Central memory CD8-positive, alpha-beta T cell (primary cell): ENCODE results near the gene LRRC39.

ENCODE experiments used
- ATAC-seq: fragments of 150-1000 bp; cut with Tn5 transposase; replicated peaks from 2 replicates; pipeline ENCODE4 v1.10.0; 2022; ENCODE audit warnings: mild to moderate bottlenecking, moderate FRiP score, moderate number of reproducible peaks; ENCODE audit not compliant: poor library complexity, severe bottlenecking; ENCODE audit errors: extremely low read depth
- DNase-seq, 2 donors: peaks; one replicate each; pipeline ENCODE4 v3.0.0; 2021; ENCODE audit warnings: low spot score in 2 of 2
- H3K27ac Mint-ChIP-seq: one replicate; pipeline ENCODE4 v1.8.0; 2022; ENCODE audit warnings: low read depth, mild to moderate bottlenecking, moderate library complexity, mixed read lengths
- H3K27me3 Mint-ChIP-seq: one replicate; pipeline ENCODE4 v1.8.0; 2022; ENCODE audit warnings: mixed read lengths
- H3K36me3 Mint-ChIP-seq: one replicate; pipeline ENCODE4 v1.8.0; 2022; ENCODE audit warnings: mild to moderate bottlenecking, moderate library complexity, mixed read lengths; ENCODE audit not compliant: insufficient read depth
- H3K4me1 Mint-ChIP-seq: one replicate; pipeline ENCODE4 v1.8.0; 2022; ENCODE audit warnings: mixed read lengths
- H3K4me3 Mint-ChIP-seq: one replicate; pipeline ENCODE4 v1.8.0; 2022; ENCODE audit warnings: mild to moderate bottlenecking, moderate library complexity, mixed read lengths
- H3K9me3 Mint-ChIP-seq: one replicate; pipeline ENCODE4 v1.8.0; 2022; ENCODE audit warnings: mixed read lengths

The LRRC39 gene

DNA sequence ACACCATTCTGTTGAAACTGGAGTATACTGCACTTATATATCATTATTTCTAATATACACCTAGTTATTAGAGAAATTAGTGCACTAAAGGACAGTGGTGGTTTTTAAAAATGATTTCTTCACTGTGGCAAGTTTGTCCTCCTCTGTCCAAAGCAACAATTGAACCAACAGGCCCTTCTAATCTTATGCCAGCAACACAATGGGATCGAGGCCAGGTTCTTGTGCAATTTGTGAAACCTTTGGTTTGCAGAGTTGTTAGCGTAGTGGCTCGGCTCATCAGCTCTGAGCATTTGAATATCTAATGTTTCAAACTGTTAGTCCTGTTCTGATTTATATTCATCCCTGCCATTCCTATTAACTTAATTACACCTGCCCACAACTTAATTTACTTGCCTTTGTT is 9.9 kb upstream of the LRRC39 start:
- Mint-ChIP-seq H3K4me3 (no peak overlapping the region), H3K36me3 (peaks cover 2% of the 10 kb centered on the region), H3K9me3 (no peaks in the 10 kb centered on the region)

DNA sequence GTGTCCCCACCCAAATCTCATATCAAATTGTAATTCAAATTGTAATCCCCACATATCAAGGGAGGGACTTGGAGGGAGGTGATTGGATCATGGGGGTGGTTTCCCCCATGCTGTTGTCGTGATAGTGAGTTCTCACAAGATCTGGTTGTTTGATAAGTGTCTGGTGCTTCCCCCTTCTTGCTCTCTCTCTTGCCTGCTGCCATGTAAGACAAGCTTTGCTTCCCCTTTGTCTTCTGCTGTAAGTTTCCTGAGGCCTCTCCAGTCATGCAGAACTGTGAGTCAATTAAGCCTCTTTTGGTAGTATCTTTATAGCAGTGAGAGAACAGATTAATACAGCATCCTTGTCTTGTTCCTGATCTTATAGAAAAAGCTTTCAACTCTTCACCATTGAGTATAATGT is 6.5 kb upstream of the LRRC39 start:
- Mint-ChIP-seq H3K36me3 (no peaks in the 10 kb centered on the region), H3K4me1 (no peaks in the 10 kb centered on the region), H3K27me3 (no peaks in the 10 kb centered on the region), H3K4me3 (no peak overlapping the region), H3K27ac (peak overlapping the region; percentile 18), H3K9me3 (no peaks in the 10 kb centered on the region)
- ATAC-seq (no peak), DNase-seq (no peak)

More for the DNA sequence above, 9.9 kb upstream of the LRRC39 start:
- ATAC-seq (no peak), DNase-seq (no peak)
- H3K4me1 Mint-ChIP-seq = no peaks in the 10 kb centered on the region
- H3K27me3 Mint-ChIP-seq = no peaks in the 10 kb centered on the region
- no peak overlapping the region for H3K27ac Mint-ChIP-seq

DNA sequence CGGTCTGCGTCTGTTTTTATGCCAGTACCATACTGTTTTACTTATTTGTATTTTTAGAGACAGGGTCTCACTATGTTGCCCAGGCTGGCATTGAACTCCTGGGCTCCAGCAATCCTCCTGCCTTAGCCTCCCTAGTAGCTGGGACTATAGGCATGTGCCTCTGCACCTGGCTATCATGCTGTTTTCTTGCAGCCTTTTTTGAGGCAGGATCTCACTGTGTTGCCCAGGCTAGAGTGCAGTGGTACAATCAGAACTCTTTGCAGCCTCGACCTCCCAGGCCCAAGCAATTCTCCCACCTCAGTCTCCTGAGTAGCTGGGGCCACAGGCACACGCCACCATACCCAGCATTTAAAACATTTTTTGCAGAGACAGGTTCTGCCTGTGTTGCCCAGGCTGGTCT is 5.3 kb upstream of the LRRC39 start:
- Mint-ChIP-seq H3K27me3 (no peaks in the 10 kb centered on the region), H3K36me3 (no peaks in the 10 kb centered on the region), H3K4me1 (no peaks in the 10 kb centered on the region), H3K4me3 (no peak overlapping the region), H3K27ac (no peak overlapping the region), H3K9me3 (no peaks in the 10 kb centered on the region)
- ATAC-seq = no peak
- no peak for DNase-seq

DNA sequence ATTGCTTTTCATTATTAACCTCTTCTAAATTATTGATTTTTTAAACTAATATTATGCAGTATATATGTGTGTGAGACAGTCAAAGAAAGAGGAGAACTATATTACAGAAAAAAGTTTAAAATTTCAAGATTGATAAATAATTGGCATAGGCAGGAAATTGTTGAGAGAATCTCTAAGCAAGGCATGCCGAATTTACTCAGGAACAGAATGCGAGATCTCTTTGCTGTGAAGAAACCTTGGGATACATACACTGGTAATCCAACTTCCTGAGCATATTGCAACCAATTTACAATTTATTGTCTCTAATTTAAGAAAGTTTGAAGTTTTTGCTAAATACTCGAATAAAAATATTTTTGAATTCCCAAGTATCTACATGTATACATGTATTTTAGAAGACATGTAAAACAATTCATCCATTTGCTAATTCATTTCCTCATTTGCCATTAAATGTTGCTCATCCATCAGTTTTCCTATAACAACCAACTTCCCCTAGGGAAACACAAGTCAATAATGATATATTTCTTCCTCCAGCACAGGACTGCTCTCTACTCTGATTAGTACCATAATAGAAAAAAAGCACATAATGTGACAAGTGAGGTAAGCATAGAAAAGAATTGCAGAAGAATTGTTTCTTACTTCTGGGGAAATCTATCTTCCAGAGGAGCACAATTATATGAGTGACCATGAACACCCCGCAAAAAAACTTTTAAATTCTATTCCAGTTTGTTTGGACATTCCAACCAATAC is 588 bp downstream of the LRRC39 start:
- no peak for ATAC-seq
- Mint-ChIP-seq H3K9me3 (no peaks in the 10 kb centered on the region), H3K27me3 (no peaks in the 10 kb centered on the region), H3K36me3 (no peaks in the 10 kb centered on the region), H3K4me3 (no peak overlapping the region), H3K27ac (no peak overlapping the region), H3K4me1 (no peaks in the 10 kb centered on the region)
- DNase-seq = no peak

DNA sequence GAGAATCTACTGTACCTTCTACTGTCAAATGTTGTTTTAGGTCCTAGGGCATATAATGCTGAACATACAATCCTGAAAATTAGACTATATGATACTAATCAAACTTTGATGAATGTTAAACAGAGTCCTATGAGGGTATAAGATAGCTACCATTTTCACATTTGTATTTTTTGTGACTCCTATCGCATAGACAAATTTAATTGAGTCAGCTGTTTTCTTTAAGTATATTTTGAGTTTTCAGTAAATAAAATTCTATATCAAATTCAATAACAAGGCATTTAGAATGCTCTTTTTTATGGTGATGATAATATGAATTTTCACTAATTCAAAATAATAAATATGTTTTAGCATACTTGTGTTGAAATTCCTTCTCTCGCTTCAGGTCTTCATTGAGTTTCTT is 10.0 kb downstream of the LRRC39 start:
- no peaks in the 10 kb centered on the region for H3K36me3 Mint-ChIP-seq
- H3K9me3 Mint-ChIP-seq = no peaks in the 10 kb centered on the region
- no peak for DNase-seq
- no peak overlapping the region for H3K27ac Mint-ChIP-seq
- H3K4me1 Mint-ChIP-seq = no peaks in the 10 kb centered on the region
- no peak overlapping the region for H3K4me3 Mint-ChIP-seq
- no peaks in the 10 kb centered on the region for H3K27me3 Mint-ChIP-seq
- no peak for ATAC-seq

DNA sequence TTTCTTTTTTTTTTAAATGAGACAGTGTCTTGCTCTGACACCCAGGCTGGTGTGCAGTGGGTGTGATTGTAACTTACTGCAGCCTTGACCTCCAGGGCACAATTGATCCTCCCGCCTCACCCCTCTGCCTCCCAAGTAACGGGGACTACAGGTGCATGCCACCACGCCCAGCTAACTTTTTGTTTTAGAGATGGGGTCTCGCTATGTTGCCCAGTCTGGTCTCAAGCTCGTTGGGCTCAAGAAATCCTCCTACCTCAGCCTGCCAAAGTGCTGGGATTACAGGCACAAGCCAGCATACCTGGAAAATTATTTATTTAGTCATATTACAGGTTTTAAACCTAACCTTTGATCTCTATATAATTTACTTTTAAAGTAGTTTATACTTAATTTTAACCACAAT is 13.4 kb downstream of the LRRC39 start:
- Mint-ChIP-seq H3K27ac (no peak overlapping the region), H3K4me1 (no peaks in the 10 kb centered on the region)

DNA sequence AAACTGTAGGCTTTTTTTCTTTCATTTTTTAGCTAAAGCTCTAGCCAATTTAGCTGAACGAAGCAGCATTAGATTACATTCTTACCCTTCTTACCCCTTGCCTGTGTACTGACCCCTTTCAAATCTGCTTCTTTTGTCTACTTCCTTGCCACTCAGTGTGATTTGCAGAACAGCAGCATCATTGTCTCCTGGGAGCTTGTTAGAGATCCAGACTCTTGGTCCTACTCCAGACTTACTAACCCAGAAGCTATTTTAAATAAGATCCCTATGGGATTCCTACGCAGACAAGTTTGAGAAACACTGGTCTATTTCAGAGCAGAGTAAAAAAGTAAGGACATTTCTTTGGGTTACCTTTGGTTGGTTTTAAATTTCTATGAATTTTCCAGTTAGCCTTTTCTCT is 13.8 kb downstream of the LRRC39 start:
- H3K9me3 Mint-ChIP-seq = no peaks in the 10 kb centered on the region
- no peak overlapping the region for H3K4me3 Mint-ChIP-seq
- no peaks in the 10 kb centered on the region for H3K27me3 Mint-ChIP-seq
- DNase-seq (no peak), ATAC-seq (no peak)
- H3K36me3 Mint-ChIP-seq = no peaks in the 10 kb centered on the region
- no peak overlapping the region for H3K27ac Mint-ChIP-seq
- H3K4me1 Mint-ChIP-seq = no peaks in the 10 kb centered on the region

More for the DNA sequence above, 13.4 kb downstream of the LRRC39 start:
- no peaks in the 10 kb centered on the region for H3K9me3 Mint-ChIP-seq
- no peak for ATAC-seq
- H3K4me3 Mint-ChIP-seq = no peak overlapping the region
- H3K27me3 Mint-ChIP-seq = no peaks in the 10 kb centered on the region
- no peaks in the 10 kb centered on the region for H3K36me3 Mint-ChIP-seq
- DNase-seq = no peak

DNA sequence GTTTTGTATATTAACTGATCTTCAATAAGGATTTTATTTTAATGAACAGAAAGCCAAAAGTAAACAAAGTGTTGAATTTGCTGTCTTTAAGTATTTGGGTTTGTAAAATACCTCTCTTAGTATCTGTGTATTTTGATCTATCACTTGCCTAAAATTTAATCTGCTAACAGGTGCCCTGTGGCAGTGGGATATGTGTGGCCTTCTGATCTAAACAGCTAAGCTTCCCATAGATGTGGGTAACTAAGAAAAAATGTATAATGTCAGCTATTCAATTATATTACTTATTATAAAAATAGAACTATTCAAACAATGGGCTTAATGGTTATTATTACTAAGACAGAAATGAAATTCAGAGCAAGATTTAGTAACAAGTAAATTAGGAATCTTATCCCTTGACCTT is 15.2 kb downstream of the LRRC39 start:
- H3K27me3 Mint-ChIP-seq = no peaks in the 10 kb centered on the region
- H3K4me1 Mint-ChIP-seq = no peaks in the 10 kb centered on the region
- DNase-seq (no peak), ATAC-seq (no peak)
- no peaks in the 10 kb centered on the region for H3K9me3 Mint-ChIP-seq
- H3K36me3 Mint-ChIP-seq = no peaks in the 10 kb centered on the region
- H3K4me3 Mint-ChIP-seq = no peak overlapping the region
- no peak overlapping the region for H3K27ac Mint-ChIP-seq

DNA sequence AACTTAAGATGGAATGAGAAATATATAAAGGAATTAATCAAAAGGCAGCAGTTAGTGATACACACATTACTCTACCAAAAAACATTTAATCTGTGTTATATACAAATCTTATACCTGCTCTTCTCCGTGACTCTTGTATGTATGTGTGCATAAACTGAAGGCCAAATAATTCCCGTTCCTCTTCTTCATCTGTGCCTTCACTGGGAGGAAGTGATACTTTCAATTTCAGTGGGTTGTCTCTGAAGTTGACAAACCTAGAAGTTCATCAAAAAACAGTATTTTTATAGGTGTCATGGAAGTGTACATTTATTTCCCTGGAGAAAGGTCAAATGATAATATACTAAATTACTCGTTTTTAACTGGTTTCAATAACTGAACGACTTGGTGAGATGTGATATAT is 25.8 kb downstream of the LRRC39 start:
- H3K27me3 Mint-ChIP-seq = no peaks in the 10 kb centered on the region
- peaks cover 8% of the 10 kb centered on the region for H3K4me1 Mint-ChIP-seq
- peaks cover 7% of the 10 kb centered on the region for H3K36me3 Mint-ChIP-seq
- H3K9me3 Mint-ChIP-seq = no peaks in the 10 kb centered on the region
- H3K27ac Mint-ChIP-seq = peak overlapping the region; percentile 29
- DNase-seq (no peak), ATAC-seq (no peak)
- no peak overlapping the region for H3K4me3 Mint-ChIP-seq

DNA sequence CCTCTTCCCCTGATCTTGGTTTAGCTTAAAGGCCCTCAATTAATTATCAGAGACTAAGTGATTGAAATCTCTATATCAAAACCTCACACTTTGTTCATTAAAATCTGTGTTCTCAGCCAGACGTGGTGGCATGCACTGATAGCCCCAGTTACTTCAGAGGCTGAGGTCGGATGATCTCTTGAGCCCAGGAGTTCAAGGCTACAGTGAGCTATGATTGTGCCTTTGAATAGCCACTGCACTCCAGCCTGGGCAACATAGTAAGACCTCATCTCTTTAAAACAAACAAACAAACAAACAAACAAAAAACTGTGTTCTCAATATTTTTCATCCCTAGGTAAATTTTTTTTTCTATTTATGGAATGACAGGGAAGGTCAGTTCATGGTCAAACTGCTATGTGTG is 26.4 kb downstream of the LRRC39 start:
- ATAC-seq (no peak), DNase-seq (no peak)
- H3K27me3 Mint-ChIP-seq = no peaks in the 10 kb centered on the region
- H3K9me3 Mint-ChIP-seq = no peaks in the 10 kb centered on the region
- H3K4me1 Mint-ChIP-seq = peaks cover 8% of the 10 kb centered on the region
- peaks cover 9% of the 10 kb centered on the region for H3K36me3 Mint-ChIP-seq
- peak overlapping the region; percentile 29 for H3K27ac Mint-ChIP-seq
- no peak overlapping the region for H3K4me3 Mint-ChIP-seq

DNA sequence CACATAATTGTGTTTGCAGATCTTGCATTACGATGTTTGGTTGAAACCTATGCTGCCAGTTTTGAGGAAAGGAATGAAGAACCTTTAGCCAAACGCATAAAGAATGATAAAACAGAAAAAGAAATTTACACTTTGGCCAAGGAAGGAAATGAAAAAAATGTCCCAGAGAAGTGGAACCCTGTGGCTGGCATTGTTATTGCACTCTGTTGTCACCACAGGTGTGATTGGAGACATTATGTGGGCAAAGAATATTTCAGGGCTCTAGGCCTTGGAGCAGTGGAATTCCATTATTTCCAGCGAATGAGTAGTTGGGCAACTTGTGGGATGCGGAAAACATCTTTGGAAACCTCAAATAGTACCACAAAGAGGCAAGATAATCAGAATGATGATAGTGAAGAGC is 30.2 kb downstream of the LRRC39 start:
- H3K27ac Mint-ChIP-seq = no peak overlapping the region
- H3K36me3 Mint-ChIP-seq = peaks cover 35% of the 10 kb centered on the region
- no peaks in the 10 kb centered on the region for H3K9me3 Mint-ChIP-seq
- no peaks in the 10 kb centered on the region for H3K27me3 Mint-ChIP-seq
- DNase-seq (no peak), ATAC-seq (no peak)
- peaks cover 8% of the 10 kb centered on the region for H3K4me1 Mint-ChIP-seq
- H3K4me3 Mint-ChIP-seq = no peak overlapping the region

DNA sequence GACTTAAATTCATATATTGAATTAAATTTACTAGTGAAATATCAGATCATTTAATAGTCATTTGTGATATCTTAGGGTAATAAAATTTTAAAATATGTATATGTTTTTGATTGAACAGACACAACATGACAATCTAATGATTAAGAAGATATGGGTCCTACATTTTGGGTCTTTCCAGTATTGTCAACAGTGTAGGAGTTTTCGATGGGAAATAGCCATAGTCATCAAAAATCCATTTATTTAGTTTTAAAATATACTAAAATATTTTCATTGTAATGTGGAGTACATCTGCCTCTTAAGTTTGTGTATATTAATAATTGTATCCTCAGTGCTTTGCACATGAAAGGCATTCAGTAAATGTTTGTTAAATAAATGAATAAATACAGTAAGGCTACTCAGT is 31.1 kb downstream of the LRRC39 start:
- H3K27ac Mint-ChIP-seq = no peak overlapping the region
- no peak overlapping the region for H3K4me3 Mint-ChIP-seq
- H3K27me3 Mint-ChIP-seq = no peaks in the 10 kb centered on the region
- no peak for ATAC-seq
- peaks cover 41% of the 10 kb centered on the region for H3K36me3 Mint-ChIP-seq
- peaks cover 2% of the 10 kb centered on the region for H3K4me1 Mint-ChIP-seq
- H3K9me3 Mint-ChIP-seq = no peaks in the 10 kb centered on the region
- no peak for DNase-seq

DNA sequence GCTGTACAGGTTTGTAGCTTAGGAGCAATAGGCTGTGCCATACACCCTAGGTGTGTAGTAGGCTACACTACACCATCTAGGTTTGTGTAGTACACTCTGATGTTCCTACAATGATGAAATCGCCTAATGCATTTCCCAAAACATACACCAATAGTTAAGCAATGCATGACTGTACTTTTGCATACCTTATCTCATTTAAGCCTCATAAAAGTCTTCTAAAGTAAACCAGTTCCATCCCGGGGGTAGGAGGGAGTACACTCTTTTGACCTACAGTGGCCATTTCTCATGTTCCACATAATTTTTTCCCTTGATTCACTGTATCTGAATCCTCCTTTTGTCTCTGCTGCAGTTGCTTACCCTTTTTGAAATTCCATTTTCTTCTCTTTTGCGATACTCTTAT is 32.9 kb downstream of the LRRC39 start:
- ATAC-seq (no peak), DNase-seq (no peak)
- H3K4me1 Mint-ChIP-seq = peaks cover 6% of the 10 kb centered on the region
- H3K27me3 Mint-ChIP-seq = no peaks in the 10 kb centered on the region
- H3K9me3 Mint-ChIP-seq = no peaks in the 10 kb centered on the region
- no peak overlapping the region for H3K27ac Mint-ChIP-seq
- H3K36me3 Mint-ChIP-seq = peaks cover 55% of the 10 kb centered on the region
- no peak overlapping the region for H3K4me3 Mint-ChIP-seq
